Spleen (tissue), 7 donors: ENCODE measurements around the gene SLC10A2.

ENCODE experiments used
- POLR2AphosphoS5 ChIP-seq, 3 donors: sonication (generic); formaldehyde crosslinking; IDR thresholded peaks; one replicate each; pipeline ENCODE4 v1.5.1; 2017; ENCODE audit warnings: antibody characterized with exemption in 3 of 3
- TF ChIP-seq, protein P1 (sequence below), 11 experiments: fragments of 200-600 bp in 7 of 11; fragments of 450-650 bp in 4 of 11; sonication (generic) in 4 of 11; IDR thresholded peaks in 8 of 11; conservative IDR thresholded peaks in 3 of 11; 1 replicate in 7 of 11; 2 replicates in 4 of 11; pipeline versions ENCODE4 v1.4.0 to v1.8.0; 2016 to 2021; ENCODE audit warnings: antibody characterized with exemption in 11 of 11, inconsistent platforms in 4 of 11, mild to moderate bottlenecking in 1 of 11
- donor health status: DM: no; HTN: no; CAD: no; lungs with moderate emphysema.
- donor health status: DM: no; HTN: no; CAD: no.
- donor health status: DM: no; HTN: no; CAD: no.

DNA sequence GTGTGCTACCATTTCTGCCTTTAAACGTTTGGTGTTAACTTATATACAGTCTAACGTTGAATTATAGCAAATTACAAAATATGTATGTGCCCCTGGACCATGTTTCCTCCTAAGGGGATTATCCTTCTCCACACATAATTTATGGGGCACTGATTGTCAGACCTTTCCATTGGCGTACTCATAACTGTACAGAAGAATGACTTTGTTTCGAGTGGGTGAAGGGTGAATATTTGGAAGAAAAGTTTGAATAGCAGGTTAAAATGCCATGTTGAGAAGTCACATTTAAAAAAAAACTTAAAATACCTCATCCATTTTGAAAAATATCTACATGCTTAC, 58.8 kb downstream of the SLC10A2 start:
- TF ChIP-seq POLR2AphosphoS5 (IDR thresholded peaks at IDR 0.05) = no peak
- TF ChIP-seq, protein P1, sequence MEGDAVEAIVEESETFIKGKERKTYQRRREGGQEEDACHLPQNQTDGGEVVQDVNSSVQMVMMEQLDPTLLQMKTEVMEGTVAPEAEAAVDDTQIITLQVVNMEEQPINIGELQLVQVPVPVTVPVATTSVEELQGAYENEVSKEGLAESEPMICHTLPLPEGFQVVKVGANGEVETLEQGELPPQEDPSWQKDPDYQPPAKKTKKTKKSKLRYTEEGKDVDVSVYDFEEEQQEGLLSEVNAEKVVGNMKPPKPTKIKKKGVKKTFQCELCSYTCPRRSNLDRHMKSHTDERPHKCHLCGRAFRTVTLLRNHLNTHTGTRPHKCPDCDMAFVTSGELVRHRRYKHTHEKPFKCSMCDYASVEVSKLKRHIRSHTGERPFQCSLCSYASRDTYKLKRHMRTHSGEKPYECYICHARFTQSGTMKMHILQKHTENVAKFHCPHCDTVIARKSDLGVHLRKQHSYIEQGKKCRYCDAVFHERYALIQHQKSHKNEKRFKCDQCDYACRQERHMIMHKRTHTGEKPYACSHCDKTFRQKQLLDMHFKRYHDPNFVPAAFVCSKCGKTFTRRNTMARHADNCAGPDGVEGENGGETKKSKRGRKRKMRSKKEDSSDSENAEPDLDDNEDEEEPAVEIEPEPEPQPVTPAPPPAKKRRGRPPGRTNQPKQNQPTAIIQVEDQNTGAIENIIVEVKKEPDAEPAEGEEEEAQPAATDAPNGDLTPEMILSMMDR (IDR thresholded peaks at IDR 0.05 in 8 of 11, conservative IDR thresholded peaks at IDR 0.05 in 3 of 11) = no peak
